Measurements from ENCODE around the gene SCGB1D1. TPM values are rescaled to one million over a fixed set of nuclear protein-coding genes. Genes with fewer than 3 reads are reported as not detected.

SCGB1D1 gene
- total and polyA plus RNA-seq, 2 experiments from 2014 or later: not detected

DNA sequence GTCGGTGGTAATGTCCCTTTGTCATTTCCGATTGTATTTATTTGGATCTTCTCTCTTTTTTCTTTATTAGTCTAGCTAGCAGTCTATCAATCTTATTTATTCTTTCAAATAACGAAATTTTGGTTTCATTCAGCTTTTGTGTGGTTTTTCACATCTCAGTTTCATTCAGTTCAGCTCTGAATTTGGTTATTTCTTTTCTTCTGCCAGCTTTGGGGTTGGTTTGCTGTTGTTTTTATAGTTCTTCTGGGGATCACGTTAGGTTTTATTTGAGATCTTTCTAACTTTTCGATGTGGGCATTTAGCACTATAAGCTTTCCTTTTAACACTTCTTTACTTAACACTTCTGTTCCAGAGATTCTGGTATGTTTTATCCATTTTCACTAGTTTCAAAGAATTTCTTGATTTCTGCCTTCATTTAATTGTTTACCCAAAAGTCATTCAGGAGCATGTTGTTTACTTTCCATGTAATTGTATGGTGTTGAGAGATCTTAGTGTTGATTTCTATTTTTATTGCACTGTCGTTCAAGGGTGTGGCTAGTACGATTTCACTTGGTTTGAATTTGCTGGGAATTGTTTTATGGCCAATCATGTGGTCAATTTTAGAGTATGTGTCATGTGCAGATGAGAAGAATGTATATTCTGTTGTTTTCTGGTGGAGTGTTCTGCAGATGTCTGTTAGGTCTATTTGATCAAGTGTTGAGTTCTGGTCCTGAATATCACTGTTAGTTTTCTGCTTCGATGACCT is 7.7 kb upstream of the SCGB1D1 start:
- Mint-ChIP-seq H3K27me3 (ENCODE audit: insufficient read depth, low read depth, poor library complexity) (no peaks in the 10 kb centered on the region), H3K9me3 (no peaks in the 10 kb centered on the region), H3K4me3 (no peak overlapping the region)

DNA sequence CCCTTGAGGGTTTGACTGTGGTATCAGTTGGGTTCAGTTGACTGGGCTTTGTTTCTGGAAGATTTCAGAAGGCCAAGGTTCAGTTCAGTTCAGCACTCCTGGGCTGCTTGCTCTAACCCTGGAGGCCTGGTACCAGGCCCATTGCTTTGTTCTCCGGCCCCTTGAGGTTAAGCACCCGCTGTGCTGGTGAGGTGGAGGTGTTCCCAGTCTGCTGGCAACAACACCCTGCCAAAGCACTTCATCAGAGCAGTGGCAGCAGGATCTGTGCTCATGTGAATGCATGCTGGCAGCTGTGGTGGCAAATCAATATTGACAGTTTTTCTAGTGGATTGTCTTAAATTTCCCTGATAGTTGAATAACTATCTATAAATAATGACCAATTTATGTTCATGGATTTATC is 3.8 kb upstream of the SCGB1D1 start:
- no peak overlapping the region for H3K27ac Mint-ChIP-seq
- Histone ChIP-seq H3K27me3 (ENCODE audit: insufficient read depth) (no peaks in the 10 kb centered on the region), H3F3A (replicated peaks; ENCODE audit: low read depth) (no peaks in the 10 kb centered on the region), H4K20me1 (replicated peaks; ENCODE audit: insufficient read depth) (no peaks in the 10 kb centered on the region), H2AFZ (no peak overlapping the region; the same call in 1 of the 2 replicates), H3K27ac (ENCODE audit: low read depth) (no peak overlapping the region), H3K4me3 (no peak overlapping the region), H3K4me2 (no peak overlapping the region), H3K4me1 (ENCODE audit: insufficient read depth) (no peaks in the 10 kb centered on the region), H3K79me2 (replicated peaks; ENCODE audit: insufficient read depth) (no peaks in the 10 kb centered on the region), H3K36me3 (ENCODE audit: insufficient read depth) (0 out of 2 replicates have a peak, but pooled peaks cover 4% of the 10 kb centered on the region), H3K9me2 (ENCODE audit: insufficient read depth) (no peaks in the 10 kb centered on the region)
- no peaks in the 10 kb centered on the region for H3K4me1 Mint-ChIP-seq
- no peak overlapping the region for H3K4me3 Mint-ChIP-seq
- no peaks in the 10 kb centered on the region for H3K27me3 Mint-ChIP-seq (ENCODE audit: insufficient read depth, low read depth, poor library complexity)
- no peaks in the 10 kb centered on the region for H3K36me3 Mint-ChIP-seq (ENCODE audit: low read depth)
- ATAC-seq: peak; percentile 70
- no peaks in the 10 kb centered on the region for H3K9me3 Mint-ChIP-seq
- no peak for DNase-seq (ENCODE audit: low spot score)
- no peak for TF ChIP-seq EZH2phosphoT487 (IDR thresholded peaks at IDR 0.05; ENCODE audit: unreplicated experiment)
- TF ChIP-seq JUNB (IDR thresholded peaks at IDR 0.05; ENCODE audit: unreplicated experiment): no peak
- TF ChIP-seq, protein P1, sequence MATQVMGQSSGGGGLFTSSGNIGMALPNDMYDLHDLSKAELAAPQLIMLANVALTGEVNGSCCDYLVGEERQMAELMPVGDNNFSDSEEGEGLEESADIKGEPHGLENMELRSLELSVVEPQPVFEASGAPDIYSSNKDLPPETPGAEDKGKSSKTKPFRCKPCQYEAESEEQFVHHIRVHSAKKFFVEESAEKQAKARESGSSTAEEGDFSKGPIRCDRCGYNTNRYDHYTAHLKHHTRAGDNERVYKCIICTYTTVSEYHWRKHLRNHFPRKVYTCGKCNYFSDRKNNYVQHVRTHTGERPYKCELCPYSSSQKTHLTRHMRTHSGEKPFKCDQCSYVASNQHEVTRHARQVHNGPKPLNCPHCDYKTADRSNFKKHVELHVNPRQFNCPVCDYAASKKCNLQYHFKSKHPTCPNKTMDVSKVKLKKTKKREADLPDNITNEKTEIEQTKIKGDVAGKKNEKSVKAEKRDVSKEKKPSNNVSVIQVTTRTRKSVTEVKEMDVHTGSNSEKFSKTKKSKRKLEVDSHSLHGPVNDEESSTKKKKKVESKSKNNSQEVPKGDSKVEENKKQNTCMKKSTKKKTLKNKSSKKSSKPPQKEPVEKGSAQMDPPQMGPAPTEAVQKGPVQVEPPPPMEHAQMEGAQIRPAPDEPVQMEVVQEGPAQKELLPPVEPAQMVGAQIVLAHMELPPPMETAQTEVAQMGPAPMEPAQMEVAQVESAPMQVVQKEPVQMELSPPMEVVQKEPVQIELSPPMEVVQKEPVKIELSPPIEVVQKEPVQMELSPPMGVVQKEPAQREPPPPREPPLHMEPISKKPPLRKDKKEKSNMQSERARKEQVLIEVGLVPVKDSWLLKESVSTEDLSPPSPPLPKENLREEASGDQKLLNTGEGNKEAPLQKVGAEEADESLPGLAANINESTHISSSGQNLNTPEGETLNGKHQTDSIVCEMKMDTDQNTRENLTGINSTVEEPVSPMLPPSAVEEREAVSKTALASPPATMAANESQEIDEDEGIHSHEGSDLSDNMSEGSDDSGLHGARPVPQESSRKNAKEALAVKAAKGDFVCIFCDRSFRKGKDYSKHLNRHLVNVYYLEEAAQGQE (IDR thresholded peaks at IDR 0.05; ENCODE audit: unreplicated experiment): no peak
- no peak for TF ChIP-seq EZH2 (IDR thresholded peaks at IDR 0.05; ENCODE audit: low read depth, unreplicated experiment)
- TF ChIP-seq, protein P2, sequence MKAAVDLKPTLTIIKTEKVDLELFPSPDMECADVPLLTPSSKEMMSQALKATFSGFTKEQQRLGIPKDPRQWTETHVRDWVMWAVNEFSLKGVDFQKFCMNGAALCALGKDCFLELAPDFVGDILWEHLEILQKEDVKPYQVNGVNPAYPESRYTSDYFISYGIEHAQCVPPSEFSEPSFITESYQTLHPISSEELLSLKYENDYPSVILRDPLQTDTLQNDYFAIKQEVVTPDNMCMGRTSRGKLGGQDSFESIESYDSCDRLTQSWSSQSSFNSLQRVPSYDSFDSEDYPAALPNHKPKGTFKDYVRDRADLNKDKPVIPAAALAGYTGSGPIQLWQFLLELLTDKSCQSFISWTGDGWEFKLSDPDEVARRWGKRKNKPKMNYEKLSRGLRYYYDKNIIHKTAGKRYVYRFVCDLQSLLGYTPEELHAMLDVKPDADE (IDR thresholded peaks at IDR 0.05): no peak
- TF ChIP-seq, protein P3, sequence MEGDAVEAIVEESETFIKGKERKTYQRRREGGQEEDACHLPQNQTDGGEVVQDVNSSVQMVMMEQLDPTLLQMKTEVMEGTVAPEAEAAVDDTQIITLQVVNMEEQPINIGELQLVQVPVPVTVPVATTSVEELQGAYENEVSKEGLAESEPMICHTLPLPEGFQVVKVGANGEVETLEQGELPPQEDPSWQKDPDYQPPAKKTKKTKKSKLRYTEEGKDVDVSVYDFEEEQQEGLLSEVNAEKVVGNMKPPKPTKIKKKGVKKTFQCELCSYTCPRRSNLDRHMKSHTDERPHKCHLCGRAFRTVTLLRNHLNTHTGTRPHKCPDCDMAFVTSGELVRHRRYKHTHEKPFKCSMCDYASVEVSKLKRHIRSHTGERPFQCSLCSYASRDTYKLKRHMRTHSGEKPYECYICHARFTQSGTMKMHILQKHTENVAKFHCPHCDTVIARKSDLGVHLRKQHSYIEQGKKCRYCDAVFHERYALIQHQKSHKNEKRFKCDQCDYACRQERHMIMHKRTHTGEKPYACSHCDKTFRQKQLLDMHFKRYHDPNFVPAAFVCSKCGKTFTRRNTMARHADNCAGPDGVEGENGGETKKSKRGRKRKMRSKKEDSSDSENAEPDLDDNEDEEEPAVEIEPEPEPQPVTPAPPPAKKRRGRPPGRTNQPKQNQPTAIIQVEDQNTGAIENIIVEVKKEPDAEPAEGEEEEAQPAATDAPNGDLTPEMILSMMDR (conservative IDR thresholded peaks at IDR 0.05; ENCODE audit: low read depth in 2 of 2): no peak
- no peak for TF ChIP-seq POLR2AphosphoS5 (IDR thresholded peaks at IDR 0.05; ENCODE audit: low read depth)

More for the DNA sequence above, 7.7 kb upstream of the SCGB1D1 start:
- Histone ChIP-seq H3K4me2 (no peak overlapping the region), H2AFZ (no peak overlapping the region), H3K4me3 (no peak overlapping the region), H3K4me1 (ENCODE audit: insufficient read depth) (no peaks in the 10 kb centered on the region), H3K27ac (ENCODE audit: low read depth) (no peak overlapping the region), H3K27me3 (ENCODE audit: insufficient read depth) (no peaks in the 10 kb centered on the region), H3F3A (replicated peaks; ENCODE audit: low read depth) (no peaks in the 10 kb centered on the region), H3K36me3 (ENCODE audit: insufficient read depth) (0 out of 2 replicates have a peak, but pooled peaks cover 4% of the 10 kb centered on the region), H3K79me2 (replicated peaks; ENCODE audit: insufficient read depth) (no peaks in the 10 kb centered on the region), H3K9me2 (ENCODE audit: insufficient read depth) (no peaks in the 10 kb centered on the region), H4K20me1 (replicated peaks; ENCODE audit: insufficient read depth) (no peaks in the 10 kb centered on the region)
- no peak for TF ChIP-seq ZNF331 (CRISPR knock-in tag; IDR thresholded peaks at IDR 0.05; ENCODE audit: low read depth)
- DNase-seq (ENCODE audit: low spot score): no peak
- H3K27ac Mint-ChIP-seq: no peak overlapping the region
- H3K4me1 Mint-ChIP-seq: no peaks in the 10 kb centered on the region
- no peak for ATAC-seq
- no peaks in the 10 kb centered on the region for H3K36me3 Mint-ChIP-seq (ENCODE audit: low read depth)

All from GM23338 (cell line).